ENCODE measurements around the gene NEU3. TPM values are rescaled to one million over a fixed set of nuclear protein-coding genes. Genes with fewer than 3 reads are reported as not detected.

The NEU3 gene
- total RNA-seq, 1 experiment from 2014 or later = 19.3 TPM

DNA sequence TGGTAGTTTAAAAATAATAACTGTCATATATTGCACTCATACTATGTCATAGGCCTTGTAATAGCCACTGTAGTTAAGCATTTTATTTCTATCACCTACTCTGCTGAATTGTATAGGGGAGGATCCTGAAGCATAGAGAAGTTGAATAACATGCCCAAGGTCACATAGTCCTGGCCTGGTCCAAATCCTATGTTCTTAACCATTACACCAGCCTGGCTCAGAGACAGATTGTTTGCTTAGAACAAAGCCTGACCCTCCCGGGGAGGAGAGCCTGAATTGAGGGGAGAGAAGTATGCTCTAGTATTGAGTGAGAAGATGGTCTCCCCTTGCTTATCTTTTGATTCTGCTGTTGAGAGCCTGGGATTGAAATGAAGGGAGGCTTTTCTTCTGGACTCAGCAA, 2.2 kb downstream of the NEU3 start:
- no peaks in the 10 kb centered on the region for H3K9me3 Mint-ChIP-seq (ENCODE audit: unreplicated experiment)
- Histone ChIP-seq H3K36me3 (ENCODE audit: control insufficient read depth, insufficient read depth, low read length) (peaks cover 4% of the 10 kb centered on the region; the same call in 1 of the 2 replicates), H3K27me3 (replicated peaks; ENCODE audit: control insufficient read depth, insufficient read depth, low read length) (no peaks in the 10 kb centered on the region), H3K9me3 (no peaks in the 10 kb centered on the region), H3K4me1 (peaks cover 14% of the 10 kb centered on the region), H3K4me3 (ENCODE audit: low read depth, low read length) (no peak overlapping the region)
- H3K4me1 Mint-ChIP-seq (ENCODE audit: low read depth, unreplicated experiment) = peaks cover 19% of the 10 kb centered on the region
- intact Hi-C loops (cut with micrococcal nuclease; ENCODE audit: unreplicated experiment) = no loop called here
- CTCF ChIA-PET = no interaction called here
- H3K27me3 Mint-ChIP-seq (ENCODE audit: insufficient read depth, unreplicated experiment) = no peaks in the 10 kb centered on the region
- POLR2A ChIA-PET = no interaction called here
- H3K36me3 Mint-ChIP-seq (ENCODE audit: insufficient read depth, unreplicated experiment) = peaks cover 10% of the 10 kb centered on the region
- DNase-seq = no peak
- H3K27ac Mint-ChIP-seq (ENCODE audit: unreplicated experiment) = no peak overlapping the region
- TF ChIP-seq, protein P1, sequence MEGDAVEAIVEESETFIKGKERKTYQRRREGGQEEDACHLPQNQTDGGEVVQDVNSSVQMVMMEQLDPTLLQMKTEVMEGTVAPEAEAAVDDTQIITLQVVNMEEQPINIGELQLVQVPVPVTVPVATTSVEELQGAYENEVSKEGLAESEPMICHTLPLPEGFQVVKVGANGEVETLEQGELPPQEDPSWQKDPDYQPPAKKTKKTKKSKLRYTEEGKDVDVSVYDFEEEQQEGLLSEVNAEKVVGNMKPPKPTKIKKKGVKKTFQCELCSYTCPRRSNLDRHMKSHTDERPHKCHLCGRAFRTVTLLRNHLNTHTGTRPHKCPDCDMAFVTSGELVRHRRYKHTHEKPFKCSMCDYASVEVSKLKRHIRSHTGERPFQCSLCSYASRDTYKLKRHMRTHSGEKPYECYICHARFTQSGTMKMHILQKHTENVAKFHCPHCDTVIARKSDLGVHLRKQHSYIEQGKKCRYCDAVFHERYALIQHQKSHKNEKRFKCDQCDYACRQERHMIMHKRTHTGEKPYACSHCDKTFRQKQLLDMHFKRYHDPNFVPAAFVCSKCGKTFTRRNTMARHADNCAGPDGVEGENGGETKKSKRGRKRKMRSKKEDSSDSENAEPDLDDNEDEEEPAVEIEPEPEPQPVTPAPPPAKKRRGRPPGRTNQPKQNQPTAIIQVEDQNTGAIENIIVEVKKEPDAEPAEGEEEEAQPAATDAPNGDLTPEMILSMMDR (IDR thresholded peaks at IDR 0.05; ENCODE audit: insufficient read depth in 1 of 2, low read depth in 1 of 2, low read length in 1 of 2, severe bottlenecking in 1 of 2, unreplicated experiment in 1 of 2) = no peak
- H3K4me3 Mint-ChIP-seq (ENCODE audit: unreplicated experiment) = peak overlapping the region; percentile 85
- BruUV-seq (replicated peaks) = no TSS peak

DNA sequence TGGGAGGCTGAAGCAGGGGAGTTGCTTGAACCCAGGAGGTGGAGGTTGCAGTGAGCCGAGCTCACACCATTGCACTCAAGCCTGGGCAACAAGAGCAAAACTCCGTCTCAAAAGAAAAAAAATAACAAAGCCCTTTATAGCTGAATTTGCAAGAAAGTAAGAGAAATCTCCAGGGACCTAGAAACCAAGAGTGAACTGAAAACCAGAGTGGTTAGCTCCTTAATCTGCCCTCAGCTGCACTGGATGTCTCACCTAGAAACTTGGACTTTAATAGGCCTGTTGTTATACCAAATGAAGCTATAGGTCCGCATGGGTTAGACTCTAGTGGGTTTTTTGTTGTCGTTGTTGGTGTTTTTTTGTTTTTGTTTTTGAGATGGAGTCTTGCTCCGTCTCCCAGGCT, 4.1 kb downstream of the NEU3 start:
- no TSS peak for BruUV-seq (replicated peaks)
- H3K27me3 Mint-ChIP-seq (ENCODE audit: insufficient read depth, unreplicated experiment) = no peaks in the 10 kb centered on the region
- CTCF ChIA-PET = interaction anchor here (0.8 kb wide), 1 partner anchor 256 kb away, joined by 3 read pairs; no protein-coding TSS in a partner anchor
- no peaks in the 10 kb centered on the region for H3K9me3 ChIP-seq
- intact Hi-C loops (cut with micrococcal nuclease; ENCODE audit: unreplicated experiment) = no loop called here
- no peak overlapping the region for H3K27ac Mint-ChIP-seq (ENCODE audit: unreplicated experiment)
- H3K36me3 ChIP-seq (ENCODE audit: control insufficient read depth, insufficient read depth, low read length) = peaks cover 4% of the 10 kb centered on the region; the same call in 1 of the 2 replicates
- H3K9me3 Mint-ChIP-seq (ENCODE audit: unreplicated experiment) = no peaks in the 10 kb centered on the region
- TF ChIP-seq, protein P1 (IDR thresholded peaks at IDR 0.05; ENCODE audit: insufficient read depth in 1 of 2, low read depth in 1 of 2, low read length in 1 of 2, severe bottlenecking in 1 of 2, unreplicated experiment in 1 of 2) = no peak
- no peak for DNase-seq
- H3K27me3 ChIP-seq (replicated peaks; ENCODE audit: control insufficient read depth, insufficient read depth, low read length) = no peaks in the 10 kb centered on the region
- peaks cover 14% of the 10 kb centered on the region for H3K4me1 ChIP-seq
- H3K36me3 Mint-ChIP-seq (ENCODE audit: insufficient read depth, unreplicated experiment) = peaks cover 10% of the 10 kb centered on the region
- peaks cover 19% of the 10 kb centered on the region for H3K4me1 Mint-ChIP-seq (ENCODE audit: low read depth, unreplicated experiment)
- POLR2A ChIA-PET = no interaction called here
- no peak overlapping the region for H3K4me3 ChIP-seq (ENCODE audit: low read depth, low read length)
- no peak overlapping the region for H3K4me3 Mint-ChIP-seq (ENCODE audit: unreplicated experiment)

DNA sequence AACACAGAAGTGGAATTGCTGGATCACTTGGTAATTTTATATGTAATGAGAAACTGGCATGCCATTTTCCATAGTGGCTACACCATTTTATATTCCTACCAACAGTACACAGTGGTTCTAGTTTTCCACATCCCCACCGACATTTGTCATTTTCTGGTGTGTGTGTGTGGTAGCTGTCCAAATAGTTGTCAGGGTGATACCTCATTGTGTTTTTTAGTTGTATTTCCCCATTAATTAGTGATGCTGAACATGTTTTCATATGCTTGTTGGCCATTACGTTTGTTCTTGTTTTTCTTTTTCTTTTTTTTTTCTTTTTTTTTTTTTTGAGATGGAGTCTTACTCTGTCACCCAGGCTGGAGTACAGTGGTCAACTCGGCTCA, 12.2 kb downstream of the NEU3 start:
- TF ChIP-seq, protein P1 (IDR thresholded peaks at IDR 0.05; ENCODE audit: insufficient read depth in 1 of 2, low read depth in 1 of 2, low read length in 1 of 2, severe bottlenecking in 1 of 2, unreplicated experiment in 1 of 2) = no peak
- Mint-ChIP-seq H3K9me3 (ENCODE audit: unreplicated experiment) (no peaks in the 10 kb centered on the region), H3K4me3 (ENCODE audit: unreplicated experiment) (no peak overlapping the region), H3K27ac (ENCODE audit: unreplicated experiment) (no peak overlapping the region), H3K4me1 (ENCODE audit: low read depth, unreplicated experiment) (no peaks in the 10 kb centered on the region), H3K36me3 (ENCODE audit: insufficient read depth, unreplicated experiment) (peaks cover 11% of the 10 kb centered on the region), H3K27me3 (ENCODE audit: insufficient read depth, unreplicated experiment) (no peaks in the 10 kb centered on the region)
- H3K4me1 ChIP-seq = no peaks in the 10 kb centered on the region
- BruUV-seq (replicated peaks) = no TSS peak
- no peaks in the 10 kb centered on the region for H3K27me3 ChIP-seq (replicated peaks; ENCODE audit: control insufficient read depth, insufficient read depth, low read length)
- ChIA-PET POLR2A (no interaction called here), CTCF (no interaction called here)
- no peaks in the 10 kb centered on the region for H3K9me3 ChIP-seq
- H3K36me3 ChIP-seq (ENCODE audit: control insufficient read depth, insufficient read depth, low read length) = peaks cover 7% of the 10 kb centered on the region
- H3K4me3 ChIP-seq (ENCODE audit: low read depth, low read length) = no peak overlapping the region
- DNase-seq = no peak
- intact Hi-C loops (cut with micrococcal nuclease; ENCODE audit: unreplicated experiment) = no loop called here
